K562 (cell line): Measurements from ENCODE around the gene SKIC8. TPM values are rescaled to one million over a fixed set of nuclear protein-coding genes. Genes with fewer than 3 reads are reported as not detected.

Experiments
- ATAC-seq: fragments of 200-7000 bp; cut with Tn5 transposase; 3 replicates; pipeline ENCODE4 v1.9.1; 2020; ENCODE audit warnings: moderate library complexity
- BruUV-seq: library from RNA; stranded (reverse); fragments of 400-500 nt; replicated peaks from 2 replicates; lab custom pipeline; 2021; lab: Mats Ljungman, UMichigan
- CTCF ChIA-PET: fragments of 300-600 bp; formaldehyde crosslinking; extraction: SDS; loops from one replicate; lab custom pipeline; 2021; ENCODE audit warnings: low intra/inter-chr PET ratio; lab: Yijun Ruan, JAX
- POLR2A ChIA-PET: fragments of 300-600, 350-650 bp; sonication (Branson Sonifier 250); formaldehyde crosslinking; extraction: SDS; loops from one replicate; lab custom pipeline; 2021; ENCODE audit warnings: antibody characterized with exemption, inconsistent platforms; lab: Yijun Ruan, JAX
- DNase-seq, 4 experiments: peaks; one replicate each; pipeline versions ENCODE4 v3.0.0 to v3.0.0-alpha.2; 2011 to 2018; ENCODE audit warnings: low spot score in 3 of 4, mixed read lengths in 3 of 4; ENCODE audit errors: extremely low read depth in 1 of 4
- FAIRE-seq: peaks from 2 replicates; lab custom pipeline; 2011; peaks lifted over from hg19 to GRCh38; lab: Jason Lieb, UNC
- H2AFZ ChIP-seq: 2 replicates; pipeline ENCODE4 v1.6.0; 2011; ENCODE audit warnings: low read depth, low read length, control low read depth, inconsistent platforms
- H3K27ac ChIP-seq: fragments of 200-600 bp; 3 replicates; pipeline ENCODE4 v1.8.0; 2011; ENCODE audit warnings: low read depth, mild to moderate bottlenecking, control low read depth, inconsistent platforms, low read length, moderate library complexity, mixed read lengths; ENCODE audit errors: extremely low read depth
- H3K27me3 ChIP-seq, 2 experiments: fragments of 300-600 bp in 1 of 2; 2 replicates in 1 of 2; 3 replicates in 1 of 2; pipeline versions ENCODE4 v1.6.0 to v1.8.0; 2011; ENCODE audit warnings: inconsistent platforms in 2 of 2, low read length in 2 of 2, mild to moderate bottlenecking in 1 of 2, mixed read lengths in 1 of 2, moderate library complexity in 1 of 2; ENCODE audit not compliant: control insufficient read depth in 2 of 2, insufficient read depth in 2 of 2
- H3K36me3 ChIP-seq: fragments of 300-600 bp; 3 replicates; pipeline ENCODE4 v1.8.0; 2011; ENCODE audit warnings: mild to moderate bottlenecking, low read length, inconsistent platforms; ENCODE audit not compliant: control insufficient read depth, insufficient read depth
- H3K4me1 ChIP-seq, 2 experiments: fragments of 200-600 bp in 1 of 2; replicated peaks in 1 of 2; 2 replicates in 1 of 2; 3 replicates in 1 of 2; pipeline versions ENCODE4 v1.5.1 to v1.8.0; 2011; ENCODE audit warnings: inconsistent platforms in 2 of 2, low read length in 2 of 2, mild to moderate bottlenecking in 1 of 2, mixed read lengths in 1 of 2, moderate library complexity in 1 of 2; ENCODE audit not compliant: control insufficient read depth in 2 of 2, insufficient read depth in 2 of 2
- H3K4me2 ChIP-seq: 2 replicates; pipeline ENCODE4 v1.6.1; 2011; ENCODE audit warnings: low read length, control low read depth, inconsistent platforms, mixed read lengths; ENCODE audit not compliant: insufficient read depth
- H3K4me3 ChIP-seq: fragments of 200-600 bp; sonication (generic), shearing (Covaris generic); 2 replicates; pipeline ENCODE4 v1.5.1; 2016; ENCODE audit warnings: control low read depth, inconsistent platforms
- H3K79me2 ChIP-seq: fragments of 200-600 bp; 3 replicates; pipeline ENCODE4 v1.8.0; 2011; ENCODE audit warnings: low read length, inconsistent platforms; ENCODE audit not compliant: control insufficient read depth, insufficient read depth
- H3K9ac ChIP-seq, 2 experiments: 2 replicates each; pipeline versions ENCODE4 v1.6.0 to v1.6.1; 2011; ENCODE audit warnings: low read depth in 2 of 2, low read length in 2 of 2, control low read depth in 1 of 2, inconsistent platforms in 1 of 2, mild to moderate bottlenecking in 1 of 2, mixed read lengths in 1 of 2; ENCODE audit not compliant: insufficient read depth in 1 of 2
- H3K9me1 ChIP-seq: one replicate; pipeline ENCODE4 v1.6.0; 2011; ENCODE audit warnings: inconsistent platforms, mild to moderate bottlenecking, low read length, moderate library complexity; ENCODE audit not compliant: control insufficient read depth, insufficient read depth
- H3K9me3 ChIP-seq: replicated peaks from 2 replicates; pipeline ENCODE4 v1.5.1; 2011; ENCODE audit warnings: low read depth, low read length, inconsistent platforms; ENCODE audit not compliant: control insufficient read depth, insufficient read depth
- H4K20me1 ChIP-seq: replicated peaks from 2 replicates; pipeline ENCODE4 v1.6.1; 2011; ENCODE audit warnings: low read length, inconsistent platforms, mixed read lengths; ENCODE audit not compliant: control insufficient read depth, insufficient read depth
- ADNP ChIP-seq: fragments of 200-800 bp; sonication (Bioruptor generic); IDR thresholded peaks from 2 replicates; pipeline ENCODE4 v1.6.1; 2016; ENCODE audit warnings: missing genetic modification characterization, missing compliant biosample characterization
- MAX ChIP-seq: sonication (generic); formaldehyde crosslinking; IDR thresholded peaks from 2 replicates; pipeline ENCODE4 v1.9.0; 2022; ENCODE audit warnings: mild to moderate bottlenecking, missing genetic modification reagents
- MEF2D ChIP-seq: conservative IDR thresholded peaks from 2 replicates; pipeline ENCODE4 v1.6.1; 2016; ENCODE audit warnings: low read depth, missing genetic modification characterization, missing compliant biosample characterization
- NCOR1 ChIP-seq: fragments of 450-650 bp; IDR thresholded peaks from 2 replicates; pipeline ENCODE4 v1.6.1; 2016; ENCODE audit warnings: mild to moderate bottlenecking, moderate library complexity
- NKRF ChIP-seq: fragments of 450-650 bp; IDR thresholded peaks from 2 replicates; pipeline ENCODE4 v1.6.1; 2016; ENCODE audit warnings: borderline replicate concordance
- TEAD1 ChIP-seq, 2 experiments: fragments of 450-650 bp in 1 of 2; sonication (generic) in 1 of 2; formaldehyde crosslinking; IDR thresholded peaks; 2 replicates each; pipeline versions ENCODE4 v1.4.0 to v1.8.0; 2020 to 2022; ENCODE audit warnings: mild to moderate bottlenecking in 2 of 2, missing genetic modification reagents in 1 of 2
- TGIF2 ChIP-seq: sonication (generic); formaldehyde crosslinking; IDR thresholded peaks from 2 replicates; pipeline ENCODE4 v1.8.1; 2022; ENCODE audit warnings: mild to moderate bottlenecking, missing genetic modification reagents, moderate library complexity
- ZNF174 ChIP-seq: fragments of 250-450 bp; sonication (Bioruptor Pico); IDR thresholded peaks from 2 replicates; pipeline ENCODE4 v1.4.0; 2020; ENCODE audit warnings: mild to moderate bottlenecking
- WGBS: fragments of 100-300 bp; shearing (Covaris generic); methylation state at CpG from one replicate; pipeline ENCODE4 v1.1.6; 2016; ENCODE audit warnings: low coverage, mixed read lengths; ENCODE audit not compliant: insufficient coverage; ENCODE audit errors: missing lambda C conversion rate; 5-methylcytosine and 5-hydroxymethylcytosine counted together
- in situ Hi-C: fragments of 300-500 bp; cut with MboI; formaldehyde crosslinking; loops from 4 replicates; pipeline ENCODE4 v1.15.0; 2018; ENCODE audit warnings: inconsistent platforms, mixed read lengths
- intact Hi-C: fragments of 100-400 bp; cut with micrococcal nuclease; formaldehyde crosslinking; loops from 2 replicates; pipeline ENCODE4 v1.14.2; 2022
- polyA plus RNA-seq, 8 experiments: library from polyadenylated mRNA; depleted of rRNA in 4 of 8; stranded (reverse) in 5 of 8; unstranded in 3 of 8; fragments of >200 nt; fragmentation: Nextera tagmentation in 2 of 8; fragmentation: Illumina TruSeq in 1 of 8; extraction: Ambion mirVana in 2 of 8; extraction: Trizol in 1 of 8; gene quantifications; 2 replicates each; pipeline versions ENCODE4 v1.2.1 to v1.2.3, GENCODE V29; 2011 to 2014; ENCODE audit warnings: inconsistent platforms in 1 of 8, missing spikeins in 1 of 8
- total RNA-seq, 7 experiments: library from RNA; depleted of rRNA in 6 of 7; stranded (reverse); fragments of >200 nt in 6 of 7; fragmentation: Illumina TruSeq in 2 of 7; extraction: Trizol in 2 of 7; gene quantifications; 2 replicates each; pipeline versions ENCODE4 v1.2.1 to v1.2.3, GENCODE V29; 2011 to 2021; ENCODE audit warnings: low replicate concordance in 1 of 7

Gene SKIC8
- total and polyA plus RNA-seq, 9 of the 15 experiments (the other 6 are each of a cell fraction or from before 2014, with no cell fraction given): 79.5 to 389 (median 146) TPM

- no peak for TF ChIP-seq MAX (CRISPR knock-in tag)
- TF ChIP-seq, all 486 proteins: peak for 0
Measured at GRCh38 chr15:78251136-78251535, 48.3 kb downstream of the SKIC8 start (continued).

GRCh38 chr15:78249131-78249530 is 50.3 kb downstream of the SKIC8 start:
- Histone ChIP-seq H3K9ac (no peak overlapping the region; a peak in 1 of 4 replicates), H3K4me3 (no peak overlapping the region), H3K4me2 (no peak overlapping the region), H3K36me3 (no peaks in the 10 kb centered on the region), H4K20me1 (no peaks in the 10 kb centered on the region), H3K4me1 (peaks cover 2 to 9% of the 10 kb centered on the region in 2 experiments), H2AFZ (no peak overlapping the region), H3K9me1 (no peaks in the 10 kb centered on the region), H3K79me2 (no peaks in the 10 kb centered on the region), H3K9me3 (no peaks in the 10 kb centered on the region), H3K27ac (no peak overlapping the region)
- ChIA-PET CTCF (no interaction called here), POLR2A (no interaction called here)
- WGBS: 53% methylated on average over 5 of the region's 5 CpGs
- ATAC-seq (no peak), FAIRE-seq (no peak)
- intact Hi-C loops (no loop called here), in situ Hi-C loops (no loop called here)
- no TSS peak for BruUV-seq
- TF ChIP-seq NCOR1 (no peak), ZNF174 (no peak), TGIF2 (no peak), ADNP (no peak), MEF2D (tag) (no peak), TEAD1 (CRISPR knock-in tag; IDR thresholded peaks at IDR 0.05) (no peak), NKRF (no peak)
- TF ChIP-seq, all 486 proteins: peak for 0
- H3K27me3 ChIP-seq: no peaks in the 10 kb centered on the region
- DNase-seq: no peak
